ENCODE measurements around the gene PTPRD. TPM values are rescaled to one million over a fixed set of nuclear protein-coding genes. Genes with fewer than 3 reads are reported as not detected.
"Not testable (repeated sequence)": the region's sequence is repeated elsewhere in the genome, so short reads cannot be mapped to it uniquely, and the experiment has no call there.

The PTPRD gene
- total RNA-seq, 1 donor from 2014 or later, result 532 TPM

- no peak for TF ChIP-seq CTCF (IDR thresholded peaks at IDR 0.05; ENCODE audit: partially characterized antibody, unreplicated experiment)
- Mint-ChIP-seq H3K9me3 (ENCODE audit: unreplicated experiment) (no peaks in the 10 kb centered on the region), H3K27ac (ENCODE audit: unreplicated experiment) (no peak overlapping the region), H3K4me3 (ENCODE audit: unreplicated experiment) (no peak overlapping the region), H3K4me1 (ENCODE audit: low read depth, unreplicated experiment) (no peaks in the 10 kb centered on the region), H3K36me3 (ENCODE audit: unreplicated experiment) (no peaks in the 10 kb centered on the region), H3K27me3 (ENCODE audit: unreplicated experiment) (no peaks in the 10 kb centered on the region)
- no peak for DNase-seq
These were observed 1512.7 kb downstream of the PTPRD start for GRCh38 chr9:9100070-9100469.

GRCh38 chr9:9099646-9100045, 1513.2 kb downstream of the PTPRD start:
- H3K27me3 Mint-ChIP-seq (ENCODE audit: unreplicated experiment), result no peaks in the 10 kb centered on the region
- no peak for DNase-seq
- no peak overlapping the region for H3K27ac Mint-ChIP-seq (ENCODE audit: unreplicated experiment)
- H3K4me3 Mint-ChIP-seq (ENCODE audit: unreplicated experiment), result no peak overlapping the region
- no peaks in the 10 kb centered on the region for H3K9me3 Mint-ChIP-seq (ENCODE audit: unreplicated experiment)
- TF ChIP-seq CTCF (IDR thresholded peaks at IDR 0.05; ENCODE audit: partially characterized antibody, unreplicated experiment), result no peak
- no peaks in the 10 kb centered on the region for H3K36me3 Mint-ChIP-seq (ENCODE audit: unreplicated experiment)
- no peaks in the 10 kb centered on the region for H3K4me1 Mint-ChIP-seq (ENCODE audit: low read depth, unreplicated experiment)

- H3K4me3 Mint-ChIP-seq (ENCODE audit: unreplicated experiment); DNase-seq; H3K36me3 Mint-ChIP-seq (ENCODE audit: unreplicated experiment); H3K27me3 Mint-ChIP-seq (ENCODE audit: unreplicated experiment); H3K4me1 Mint-ChIP-seq (ENCODE audit: low read depth, unreplicated experiment); H3K27ac Mint-ChIP-seq (ENCODE audit: unreplicated experiment); H3K9me3 Mint-ChIP-seq (ENCODE audit: unreplicated experiment): not testable (repeated sequence)
These were observed 1515.5 kb downstream of the PTPRD start for GRCh38 chr9:9097254-9097653.

GRCh38 chr9:9091387-9091786, 1521.4 kb downstream of the PTPRD start:
- H3K9me3 Mint-ChIP-seq (ENCODE audit: unreplicated experiment), result peaks cover 2% of the 10 kb centered on the region

GRCh38 chr9:9079473-9079872, 1533.3 kb downstream of the PTPRD start:
- peak; percentile 30 for DNase-seq
- TF ChIP-seq CTCF (IDR thresholded peaks at IDR 0.05; ENCODE audit: partially characterized antibody, unreplicated experiment), result no peak
- Mint-ChIP-seq H3K9me3 (ENCODE audit: unreplicated experiment) (peaks cover 5% of the 10 kb centered on the region), H3K27me3 (ENCODE audit: unreplicated experiment) (peaks cover 1% of the 10 kb centered on the region), H3K36me3 (ENCODE audit: unreplicated experiment) (peaks cover 12% of the 10 kb centered on the region), H3K4me1 (ENCODE audit: low read depth, unreplicated experiment) (peaks cover 17% of the 10 kb centered on the region), H3K4me3 (ENCODE audit: unreplicated experiment) (peak overlapping the region; percentile 0), H3K27ac (ENCODE audit: unreplicated experiment) (peak overlapping the region; percentile 83)

More at GRCh38 chr9:9091387-9091786, 1521.4 kb downstream of the PTPRD start:
- no peak for DNase-seq
- no peak overlapping the region for H3K4me3 Mint-ChIP-seq (ENCODE audit: unreplicated experiment)
- no peaks in the 10 kb centered on the region for H3K36me3 Mint-ChIP-seq (ENCODE audit: unreplicated experiment)
- TF ChIP-seq CTCF (IDR thresholded peaks at IDR 0.05; ENCODE audit: partially characterized antibody, unreplicated experiment), result no peak
- H3K27me3 Mint-ChIP-seq (ENCODE audit: unreplicated experiment), result no peaks in the 10 kb centered on the region
- H3K27ac Mint-ChIP-seq (ENCODE audit: unreplicated experiment), result no peak overlapping the region
- no peaks in the 10 kb centered on the region for H3K4me1 Mint-ChIP-seq (ENCODE audit: low read depth, unreplicated experiment)

GRCh38 chr9:9078301-9078700, 1534.5 kb downstream of the PTPRD start:
- H3K27ac Mint-ChIP-seq (ENCODE audit: unreplicated experiment), result peak overlapping the region; percentile 78
- peaks cover 12% of the 10 kb centered on the region for H3K36me3 Mint-ChIP-seq (ENCODE audit: unreplicated experiment)
- peaks cover 5% of the 10 kb centered on the region for H3K9me3 Mint-ChIP-seq (ENCODE audit: unreplicated experiment)
- H3K4me3 Mint-ChIP-seq (ENCODE audit: unreplicated experiment), result no peak overlapping the region
- no peak for TF ChIP-seq CTCF (IDR thresholded peaks at IDR 0.05; ENCODE audit: partially characterized antibody, unreplicated experiment)
- no peak for DNase-seq
- peaks cover 19% of the 10 kb centered on the region for H3K4me1 Mint-ChIP-seq (ENCODE audit: low read depth, unreplicated experiment)
- H3K27me3 Mint-ChIP-seq (ENCODE audit: unreplicated experiment), result peaks cover 1% of the 10 kb centered on the region
